ENCODE data around the gene AVEN. TPM values are rescaled to one million over a fixed set of nuclear protein-coding genes. Genes with fewer than 3 reads are reported as not detected.
A peak's percentile ranks its signal among the peaks of the same experiment; 100 is the strongest.

AVEN gene
- total and polyA plus RNA-seq, 9 of the 15 experiments (the other 6 are each of a cell fraction or from before 2014, with no cell fraction given), result 1.5 to 6.4 (median 4.7) TPM

DNA sequence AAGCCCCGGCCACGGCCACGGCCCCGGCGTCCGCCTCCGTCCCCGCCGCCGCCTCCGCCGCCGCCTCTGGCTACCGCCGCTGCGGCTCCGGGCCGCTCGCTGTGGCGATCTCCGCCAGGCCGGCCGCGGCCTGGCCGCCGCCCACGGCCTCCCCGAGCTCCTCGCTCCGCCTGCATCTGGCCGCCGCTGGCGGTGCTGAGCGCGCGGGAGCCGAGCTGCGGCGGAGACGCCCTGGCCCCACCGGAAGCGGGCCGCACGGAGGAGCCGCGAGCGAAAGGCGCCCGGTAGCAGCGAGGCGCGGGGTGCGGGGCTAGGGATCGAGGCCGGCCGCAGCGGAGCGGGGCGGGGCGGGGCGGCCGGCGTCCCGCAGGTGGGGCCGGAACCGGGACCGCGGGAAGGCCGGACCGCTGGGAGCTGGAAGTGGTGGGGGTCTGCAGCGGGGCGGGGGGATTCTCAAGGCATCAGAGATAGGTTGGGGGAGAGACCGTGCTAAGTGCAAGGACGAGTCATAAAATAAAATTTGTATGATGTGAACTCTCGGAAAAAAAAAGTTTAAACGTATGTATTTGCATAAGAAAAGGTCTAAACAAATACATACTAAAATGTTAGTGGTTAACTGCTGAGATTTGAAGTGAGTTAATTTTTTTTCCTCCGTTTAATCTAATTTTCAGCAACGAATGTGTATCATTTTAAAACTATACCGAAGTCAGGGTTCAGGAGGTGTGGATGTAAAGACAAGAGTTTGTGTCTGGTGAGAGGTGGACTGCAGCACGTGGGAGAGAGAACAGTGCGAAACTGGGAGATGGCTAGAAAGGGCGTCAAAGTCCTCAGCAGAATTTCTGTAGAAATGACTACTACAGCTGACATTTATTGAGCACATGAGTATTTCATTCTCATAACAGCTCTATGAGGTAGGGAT, at the start of gene AVEN (continued):
- TF ChIP-seq, protein P1, sequence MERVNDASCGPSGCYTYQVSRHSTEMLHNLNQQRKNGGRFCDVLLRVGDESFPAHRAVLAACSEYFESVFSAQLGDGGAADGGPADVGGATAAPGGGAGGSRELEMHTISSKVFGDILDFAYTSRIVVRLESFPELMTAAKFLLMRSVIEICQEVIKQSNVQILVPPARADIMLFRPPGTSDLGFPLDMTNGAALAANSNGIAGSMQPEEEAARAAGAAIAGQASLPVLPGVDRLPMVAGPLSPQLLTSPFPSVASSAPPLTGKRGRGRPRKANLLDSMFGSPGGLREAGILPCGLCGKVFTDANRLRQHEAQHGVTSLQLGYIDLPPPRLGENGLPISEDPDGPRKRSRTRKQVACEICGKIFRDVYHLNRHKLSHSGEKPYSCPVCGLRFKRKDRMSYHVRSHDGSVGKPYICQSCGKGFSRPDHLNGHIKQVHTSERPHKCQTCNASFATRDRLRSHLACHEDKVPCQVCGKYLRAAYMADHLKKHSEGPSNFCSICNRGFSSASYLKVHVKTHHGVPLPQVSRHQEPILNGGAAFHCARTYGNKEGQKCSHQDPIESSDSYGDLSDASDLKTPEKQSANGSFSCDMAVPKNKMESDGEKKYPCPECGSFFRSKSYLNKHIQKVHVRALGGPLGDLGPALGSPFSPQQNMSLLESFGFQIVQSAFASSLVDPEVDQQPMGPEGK (CRISPR knock-in tag; IDR thresholded peaks at IDR 0.05; ENCODE audit: borderline replicate concordance), result no peak
- TF ChIP-seq, protein P2, sequence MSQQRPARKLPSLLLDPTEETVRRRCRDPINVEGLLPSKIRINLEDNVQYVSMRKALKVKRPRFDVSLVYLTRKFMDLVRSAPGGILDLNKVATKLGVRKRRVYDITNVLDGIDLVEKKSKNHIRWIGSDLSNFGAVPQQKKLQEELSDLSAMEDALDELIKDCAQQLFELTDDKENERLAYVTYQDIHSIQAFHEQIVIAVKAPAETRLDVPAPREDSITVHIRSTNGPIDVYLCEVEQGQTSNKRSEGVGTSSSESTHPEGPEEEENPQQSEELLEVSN (IDR thresholded peaks at IDR 0.05; ENCODE audit: borderline replicate concordance in 1 of 2, extremely low read depth in 1 of 2, insufficient read depth in 1 of 2, insufficient read length in 1 of 2, low read depth in 1 of 2, low read length in 1 of 2, poor library complexity in 1 of 2, severe bottlenecking in 1 of 2), result peak in 1 of 2 experiments; percentile 93
- peak; percentile 58 for TF ChIP-seq HNRNPLL (IDR thresholded peaks at IDR 0.05; ENCODE audit: low read depth, low read length, poor library complexity, severe bottlenecking)
- no peak for TF ChIP-seq ZNF717 (CRISPR knock-in tag; IDR thresholded peaks at IDR 0.05)
- TF ChIP-seq RAD51 (IDR thresholded peaks at IDR 0.05; ENCODE audit: borderline replicate concordance, low read depth), result no peak
- TF ChIP-seq DDX20 (tag; IDR thresholded peaks at IDR 0.05; ENCODE audit: low read depth), result no peak
- no peak for TF ChIP-seq MCM2 (IDR thresholded peaks at IDR 0.05; ENCODE audit: low read depth)
- TF ChIP-seq HMGN3 (IDR thresholded peaks at IDR 0.05; ENCODE audit: borderline replicate concordance, extremely low read depth, insufficient read length, low read depth, low read length), result no peak
- no peak for TF ChIP-seq ETV6 (IDR thresholded peaks at IDR 0.05; ENCODE audit: borderline replicate concordance in 1 of 2, low read depth in 2 of 2, low read length in 1 of 2)
- TF ChIP-seq ETV6 (CRISPR knock-in tag; IDR thresholded peaks at IDR 0.05; ENCODE audit: borderline replicate concordance), result peak; percentile 43; the same call in 1 of the 2 replicates
- peak; percentile 50; the same call in 1 of the 2 replicates for TF ChIP-seq PHF8 (IDR thresholded peaks at IDR 0.05; ENCODE audit: borderline replicate concordance, low read length)
- TF ChIP-seq, protein P3, sequence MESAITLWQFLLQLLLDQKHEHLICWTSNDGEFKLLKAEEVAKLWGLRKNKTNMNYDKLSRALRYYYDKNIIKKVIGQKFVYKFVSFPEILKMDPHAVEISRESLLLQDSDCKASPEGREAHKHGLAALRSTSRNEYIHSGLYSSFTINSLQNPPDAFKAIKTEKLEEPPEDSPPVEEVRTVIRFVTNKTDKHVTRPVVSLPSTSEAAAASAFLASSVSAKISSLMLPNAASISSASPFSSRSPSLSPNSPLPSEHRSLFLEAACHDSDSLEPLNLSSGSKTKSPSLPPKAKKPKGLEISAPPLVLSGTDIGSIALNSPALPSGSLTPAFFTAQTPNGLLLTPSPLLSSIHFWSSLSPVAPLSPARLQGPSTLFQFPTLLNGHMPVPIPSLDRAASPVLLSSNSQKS (CRISPR knock-in tag; IDR thresholded peaks at IDR 0.05), result no peak
- no peak for TF ChIP-seq PURB (CRISPR knock-in tag; IDR thresholded peaks at IDR 0.05; ENCODE audit: low read depth)
- no peak for TF ChIP-seq NCOA2 (IDR thresholded peaks at IDR 0.05; ENCODE audit: partially characterized antibody in 2 of 2)
- TF ChIP-seq SP2 (IDR thresholded peaks at IDR 0.05; ENCODE audit: extremely low read depth, low read depth, low read length, poor library complexity, severe bottlenecking), result no peak
- TF ChIP-seq, protein P4, sequence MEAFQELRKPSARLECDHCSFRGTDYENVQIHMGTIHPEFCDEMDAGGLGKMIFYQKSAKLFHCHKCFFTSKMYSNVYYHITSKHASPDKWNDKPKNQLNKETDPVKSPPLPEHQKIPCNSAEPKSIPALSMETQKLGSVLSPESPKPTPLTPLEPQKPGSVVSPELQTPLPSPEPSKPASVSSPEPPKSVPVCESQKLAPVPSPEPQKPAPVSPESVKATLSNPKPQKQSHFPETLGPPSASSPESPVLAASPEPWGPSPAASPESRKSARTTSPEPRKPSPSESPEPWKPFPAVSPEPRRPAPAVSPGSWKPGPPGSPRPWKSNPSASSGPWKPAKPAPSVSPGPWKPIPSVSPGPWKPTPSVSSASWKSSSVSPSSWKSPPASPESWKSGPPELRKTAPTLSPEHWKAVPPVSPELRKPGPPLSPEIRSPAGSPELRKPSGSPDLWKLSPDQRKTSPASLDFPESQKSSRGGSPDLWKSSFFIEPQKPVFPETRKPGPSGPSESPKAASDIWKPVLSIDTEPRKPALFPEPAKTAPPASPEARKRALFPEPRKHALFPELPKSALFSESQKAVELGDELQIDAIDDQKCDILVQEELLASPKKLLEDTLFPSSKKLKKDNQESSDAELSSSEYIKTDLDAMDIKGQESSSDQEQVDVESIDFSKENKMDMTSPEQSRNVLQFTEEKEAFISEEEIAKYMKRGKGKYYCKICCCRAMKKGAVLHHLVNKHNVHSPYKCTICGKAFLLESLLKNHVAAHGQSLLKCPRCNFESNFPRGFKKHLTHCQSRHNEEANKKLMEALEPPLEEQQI (IDR thresholded peaks at IDR 0.05), result no peak
